T-helper 2 cell treated with Interferon-gamma antibody and Interleukin-4, amounts not matched to agents 100 ng/mL and 5 ng/mL, for 36 hours (primary cell): Measurements from ENCODE around the gene MYMK. TPM values are rescaled to one million over a fixed set of nuclear protein-coding genes. Genes with fewer than 3 reads are reported as not detected.

Source experiments
- intact Hi-C: fragments of 100-400 bp; cut with micrococcal nuclease; formaldehyde crosslinking; loops from one replicate; pipeline ENCODE4 v1.15.1; 2023
- total RNA-seq: library from RNA; stranded (reverse); gene quantifications from 2 replicates; pipeline ENCODE4 v1.2.3, GENCODE V29; 2022

Gene MYMK
- total RNA-seq, 1 donor from 2014 or later = not detected

DNA sequence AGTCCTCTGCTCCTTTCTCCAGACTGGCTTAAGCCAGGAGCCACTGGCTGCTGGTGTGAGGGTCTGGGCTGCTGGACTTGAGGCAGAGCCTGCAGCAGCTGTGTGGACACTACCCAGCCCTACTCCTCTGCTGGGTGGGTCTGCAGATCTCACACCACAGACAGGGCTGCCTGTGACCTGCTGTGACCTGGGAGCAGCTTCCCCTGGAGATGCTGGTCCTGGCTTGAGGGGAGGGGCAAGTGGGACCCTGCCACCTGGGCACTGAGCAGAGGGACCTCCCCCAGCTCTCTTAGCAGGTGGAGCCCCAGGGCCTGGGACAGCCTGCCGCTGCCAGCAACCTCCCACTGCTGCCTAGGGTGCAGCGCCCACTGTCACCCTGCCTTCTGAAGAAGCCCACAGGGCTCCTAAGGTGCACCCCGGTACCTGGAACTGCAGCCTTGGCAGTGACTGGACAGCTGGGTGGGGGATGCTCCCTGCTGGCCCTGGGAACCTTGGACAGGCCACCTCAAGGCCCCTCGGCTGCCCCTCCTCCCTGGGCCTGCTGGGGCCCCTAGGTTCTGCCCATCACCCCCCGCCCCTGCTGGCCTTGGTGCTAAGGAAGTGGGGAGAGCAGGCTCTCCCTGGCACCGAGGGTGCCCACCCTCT is 55.9 kb downstream of the MYMK start:
- intact Hi-C loops = no loop called here

- intact Hi-C loops = no loop called here
Measured at GRCh38 chr9:133468374-133468773, 56.4 kb downstream of the MYMK start.

GRCh38 chr9:133467101-133467500 is 57.7 kb downstream of the MYMK start:
- intact Hi-C loops = no loop called here

- intact Hi-C loops = no loop called here
Measured at GRCh38 chr9:133465984-133466383, 58.8 kb downstream of the MYMK start.

DNA sequence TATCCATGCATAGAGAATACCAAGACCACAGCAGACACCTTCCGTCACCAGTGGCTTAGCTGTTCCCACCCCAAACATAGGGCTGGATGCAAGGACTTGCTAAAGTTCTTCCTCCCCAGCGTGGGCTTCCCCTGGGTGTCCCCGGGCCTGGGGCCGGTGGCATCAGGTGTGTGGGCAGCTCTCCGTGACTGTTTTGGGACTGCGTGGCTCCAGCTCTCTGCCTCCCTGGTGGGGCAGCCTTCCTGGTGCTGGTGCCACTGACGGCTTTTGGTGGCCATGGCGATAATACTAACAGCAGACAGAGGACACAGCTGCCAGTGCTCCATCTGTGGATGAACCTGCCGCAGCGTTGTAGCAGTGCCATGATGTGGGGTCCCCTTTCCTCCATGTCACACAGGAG is 60.1 kb downstream of the MYMK start:
- intact Hi-C loops = no loop called here

Other genes starting within 250 kb of the MYMK start
- 2.0 and 3.2 TPM in 2 replicates for gene ABO, start 249.8 kb downstream of the MYMK start, total RNA-seq
- 17.9 and 19.0 TPM in 2 replicates for gene SURF6, start 188.8 kb downstream of the MYMK start, total RNA-seq
- gene MED22, start 176.8 kb downstream of the MYMK start, total RNA-seq = 27.0 and 27.9 TPM in 2 replicates
- gene RPL7A, start 176.7 kb downstream of the MYMK start, total RNA-seq = 2,139 and 2,222 TPM in 2 replicates
- gene SURF1, start 168.5 kb downstream of the MYMK start, total RNA-seq = 40.3 and 40.9 TPM in 2 replicates
- gene SURF2, start 168.4 kb downstream of the MYMK start, total RNA-seq = 14.5 and 16.0 TPM in 2 replicates
- 203 and 205 TPM in 2 replicates for gene SURF4, start 148.9 kb downstream of the MYMK start, total RNA-seq
- gene STKLD1, start 148.6 kb downstream of the MYMK start, total RNA-seq = 0.59 and 1.1 TPM in 2 replicates
- gene REXO4, start 106.9 kb downstream of the MYMK start, total RNA-seq = 25.6 and 26.1 TPM in 2 replicates
- gene ADAMTS13, start 102.6 kb downstream of the MYMK start, total RNA-seq = 2.3 TPM in 2 replicates
- 0.75 and 0.82 TPM in 2 replicates for gene CACFD1, start 65.0 kb downstream of the MYMK start, total RNA-seq
- 2.6 and 2.7 TPM in 2 replicates for gene SLC2A6, start 45.9 kb downstream of the MYMK start, total RNA-seq
- gene ADAMTSL2, start 9.7 kb upstream of the MYMK start, total RNA-seq = not detected in 2 replicates
- not detected in 2 replicates for gene FAM163B, start 84.4 kb upstream of the MYMK start, total RNA-seq
- gene DBH, start 111.4 kb upstream of the MYMK start, total RNA-seq = not detected in 2 replicates
- 0.68 and 0.73 TPM in 2 replicates for gene SARDH, start 213.4 kb upstream of the MYMK start, total RNA-seq